ENCODE measurements around the gene PCNT.

DNA sequence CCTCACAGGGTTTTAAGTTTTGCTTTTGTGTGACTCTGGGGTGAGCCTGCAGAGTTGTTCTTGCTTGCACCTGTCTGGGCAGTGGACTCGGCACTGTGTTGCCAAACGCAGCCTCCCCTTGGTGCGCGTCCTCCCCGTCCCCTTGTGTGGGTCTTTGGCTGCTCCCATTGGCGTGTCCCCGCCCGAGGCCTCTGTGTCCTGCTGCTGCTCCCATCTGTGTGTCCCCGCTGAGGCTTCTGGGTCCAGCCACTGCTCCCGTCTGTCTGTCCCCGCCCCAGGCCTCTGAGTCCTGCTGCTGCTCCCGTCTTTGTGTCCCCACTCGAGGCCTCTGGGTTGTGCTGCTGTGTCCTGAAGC lies 62.8 kb downstream of the PCNT start:
- TF ChIP-seq, protein P1, sequence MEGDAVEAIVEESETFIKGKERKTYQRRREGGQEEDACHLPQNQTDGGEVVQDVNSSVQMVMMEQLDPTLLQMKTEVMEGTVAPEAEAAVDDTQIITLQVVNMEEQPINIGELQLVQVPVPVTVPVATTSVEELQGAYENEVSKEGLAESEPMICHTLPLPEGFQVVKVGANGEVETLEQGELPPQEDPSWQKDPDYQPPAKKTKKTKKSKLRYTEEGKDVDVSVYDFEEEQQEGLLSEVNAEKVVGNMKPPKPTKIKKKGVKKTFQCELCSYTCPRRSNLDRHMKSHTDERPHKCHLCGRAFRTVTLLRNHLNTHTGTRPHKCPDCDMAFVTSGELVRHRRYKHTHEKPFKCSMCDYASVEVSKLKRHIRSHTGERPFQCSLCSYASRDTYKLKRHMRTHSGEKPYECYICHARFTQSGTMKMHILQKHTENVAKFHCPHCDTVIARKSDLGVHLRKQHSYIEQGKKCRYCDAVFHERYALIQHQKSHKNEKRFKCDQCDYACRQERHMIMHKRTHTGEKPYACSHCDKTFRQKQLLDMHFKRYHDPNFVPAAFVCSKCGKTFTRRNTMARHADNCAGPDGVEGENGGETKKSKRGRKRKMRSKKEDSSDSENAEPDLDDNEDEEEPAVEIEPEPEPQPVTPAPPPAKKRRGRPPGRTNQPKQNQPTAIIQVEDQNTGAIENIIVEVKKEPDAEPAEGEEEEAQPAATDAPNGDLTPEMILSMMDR (IDR thresholded peaks at IDR 0.05; ENCODE audit: insufficient read depth, low read length, poor library complexity, severe bottlenecking): no peak
- no peak for TF ChIP-seq EZH2phosphoT487 (conservative IDR thresholded peaks at IDR 0.05; ENCODE audit: low read length)

Measured in SU-DHL-6 (cell line).